K562 (cell line): ENCODE measurements around the gene FHIT. TPM values are rescaled to one million over a fixed set of nuclear protein-coding genes. Genes with fewer than 3 reads are reported as not detected.

ENCODE experiments used
- ATAC-seq: fragments of 200-7000 bp; cut with Tn5 transposase; 3 replicates; pipeline ENCODE4 v1.9.1; 2020; ENCODE audit warnings: moderate library complexity
- BruUV-seq: library from RNA; stranded (reverse); fragments of 400-500 nt; replicated peaks from 2 replicates; lab custom pipeline; 2021; lab: Mats Ljungman, UMichigan
- CTCF ChIA-PET: fragments of 300-600 bp; formaldehyde crosslinking; extraction: SDS; loops from one replicate; lab custom pipeline; 2021; ENCODE audit warnings: low intra/inter-chr PET ratio; lab: Yijun Ruan, JAX
- POLR2A ChIA-PET: fragments of 300-600, 350-650 bp; sonication (Branson Sonifier 250); formaldehyde crosslinking; extraction: SDS; loops from one replicate; lab custom pipeline; 2021; ENCODE audit warnings: antibody characterized with exemption, inconsistent platforms; lab: Yijun Ruan, JAX
- DNase-seq, 4 experiments: peaks; one replicate each; pipeline versions ENCODE4 v3.0.0 to v3.0.0-alpha.2; 2011 to 2018; ENCODE audit warnings: low spot score in 3 of 4, mixed read lengths in 3 of 4; ENCODE audit errors: extremely low read depth in 1 of 4
- FAIRE-seq: peaks from 2 replicates; lab custom pipeline; 2011; peaks lifted over from hg19 to GRCh38; lab: Jason Lieb, UNC
- H2AFZ ChIP-seq: 2 replicates; pipeline ENCODE4 v1.6.0; 2011; ENCODE audit warnings: low read depth, low read length, control low read depth, inconsistent platforms
- H3K27ac ChIP-seq: fragments of 200-600 bp; 3 replicates; pipeline ENCODE4 v1.8.0; 2011; ENCODE audit warnings: low read depth, mild to moderate bottlenecking, control low read depth, inconsistent platforms, low read length, moderate library complexity, mixed read lengths; ENCODE audit errors: extremely low read depth
- H3K27me3 ChIP-seq, 2 experiments: fragments of 300-600 bp in 1 of 2; 2 replicates in 1 of 2; 3 replicates in 1 of 2; pipeline versions ENCODE4 v1.6.0 to v1.8.0; 2011; ENCODE audit warnings: inconsistent platforms in 2 of 2, low read length in 2 of 2, mild to moderate bottlenecking in 1 of 2, mixed read lengths in 1 of 2, moderate library complexity in 1 of 2; ENCODE audit not compliant: control insufficient read depth in 2 of 2, insufficient read depth in 2 of 2
- H3K36me3 ChIP-seq: fragments of 300-600 bp; 3 replicates; pipeline ENCODE4 v1.8.0; 2011; ENCODE audit warnings: mild to moderate bottlenecking, low read length, inconsistent platforms; ENCODE audit not compliant: control insufficient read depth, insufficient read depth
- H3K4me1 ChIP-seq, 2 experiments: fragments of 200-600 bp in 1 of 2; replicated peaks in 1 of 2; 2 replicates in 1 of 2; 3 replicates in 1 of 2; pipeline versions ENCODE4 v1.5.1 to v1.8.0; 2011; ENCODE audit warnings: inconsistent platforms in 2 of 2, low read length in 2 of 2, mild to moderate bottlenecking in 1 of 2, mixed read lengths in 1 of 2, moderate library complexity in 1 of 2; ENCODE audit not compliant: control insufficient read depth in 2 of 2, insufficient read depth in 2 of 2
- H3K4me2 ChIP-seq: 2 replicates; pipeline ENCODE4 v1.6.1; 2011; ENCODE audit warnings: low read length, control low read depth, inconsistent platforms, mixed read lengths; ENCODE audit not compliant: insufficient read depth
- H3K4me3 ChIP-seq: fragments of 200-600 bp; sonication (generic), shearing (Covaris generic); 2 replicates; pipeline ENCODE4 v1.5.1; 2016; ENCODE audit warnings: control low read depth, inconsistent platforms
- H3K79me2 ChIP-seq: fragments of 200-600 bp; 3 replicates; pipeline ENCODE4 v1.8.0; 2011; ENCODE audit warnings: low read length, inconsistent platforms; ENCODE audit not compliant: control insufficient read depth, insufficient read depth
- H3K9ac ChIP-seq, 2 experiments: 2 replicates each; pipeline versions ENCODE4 v1.6.0 to v1.6.1; 2011; ENCODE audit warnings: low read depth in 2 of 2, low read length in 2 of 2, control low read depth in 1 of 2, inconsistent platforms in 1 of 2, mild to moderate bottlenecking in 1 of 2, mixed read lengths in 1 of 2; ENCODE audit not compliant: insufficient read depth in 1 of 2
- H3K9me1 ChIP-seq: one replicate; pipeline ENCODE4 v1.6.0; 2011; ENCODE audit warnings: inconsistent platforms, mild to moderate bottlenecking, low read length, moderate library complexity; ENCODE audit not compliant: control insufficient read depth, insufficient read depth
- H3K9me3 ChIP-seq: replicated peaks from 2 replicates; pipeline ENCODE4 v1.5.1; 2011; ENCODE audit warnings: low read depth, low read length, inconsistent platforms; ENCODE audit not compliant: control insufficient read depth, insufficient read depth
- H4K20me1 ChIP-seq: replicated peaks from 2 replicates; pipeline ENCODE4 v1.6.1; 2011; ENCODE audit warnings: low read length, inconsistent platforms, mixed read lengths; ENCODE audit not compliant: control insufficient read depth, insufficient read depth
- ARID2 ChIP-seq: fragments of 450-650 bp; IDR thresholded peaks from 2 replicates; pipeline ENCODE4 v1.6.1; 2017; ENCODE audit warnings: antibody characterized with exemption, mild to moderate bottlenecking
- CC2D1A ChIP-seq: fragments of 450-650 bp; IDR thresholded peaks from 2 replicates; pipeline ENCODE4 v1.6.1; 2017; ENCODE audit warnings: mild to moderate bottlenecking
- HLTF ChIP-seq: fragments of 450-650 bp; IDR thresholded peaks from 2 replicates; pipeline ENCODE4 v1.6.1; 2016
- HNRNPH1 ChIP-seq: fragments of 200-400 bp; formaldehyde crosslinking; optimal IDR thresholded peaks from 2 replicates; pipeline ENCODE3; 2017; ENCODE audit warnings: low read depth, mild to moderate bottlenecking, low read length, moderate library complexity
- HNRNPUL1 ChIP-seq: fragments of 200-400 bp; formaldehyde crosslinking; IDR thresholded peaks from 2 replicates; pipeline ENCODE4 v1.6.1; 2017; ENCODE audit warnings: low read length
- JUN ChIP-seq, 2 experiments: sonication (generic) in 1 of 2; formaldehyde crosslinking in 1 of 2; IDR thresholded peaks; 2 replicates each; pipeline versions ENCODE4 v1.6.1 to v1.8.0; 2012 to 2022; ENCODE audit warnings: borderline replicate concordance in 2 of 2, mild to moderate bottlenecking in 2 of 2, improper control_type of control experiment in 1 of 2, low read depth in 1 of 2, low read length in 1 of 2, missing genetic modification reagents in 1 of 2
- MEIS2 ChIP-seq: fragments of 450-650 bp; IDR thresholded peaks from 2 replicates; pipeline ENCODE4 v1.6.1; 2014; ENCODE audit warnings: mild to moderate bottlenecking; ENCODE audit not compliant: partially characterized antibody
- NEUROD1 ChIP-seq: fragments of 150-350 bp; IDR thresholded peaks from 2 replicates; pipeline ENCODE4 v1.6.1; 2014; ENCODE audit warnings: borderline replicate concordance, low read length, low read depth; ENCODE audit not compliant: partially characterized antibody
- NUFIP1 ChIP-seq: fragments of 450-650 bp; IDR thresholded peaks from 2 replicates; pipeline ENCODE4 v1.6.1; 2018; ENCODE audit not compliant: partially characterized antibody
- PYGO2 ChIP-seq: fragments of 450-650 bp; IDR thresholded peaks from 2 replicates; pipeline ENCODE4 v1.6.1; 2016; ENCODE audit warnings: mild to moderate bottlenecking, missing genetic modification characterization, moderate library complexity, missing compliant biosample characterization
- RBBP5 ChIP-seq: fragments of 200-600 bp; sonication (generic); IDR thresholded peaks from 2 replicates; pipeline ENCODE4 v1.6.1; 2012; ENCODE audit warnings: borderline replicate concordance, mild to moderate bottlenecking, low read length, control low read depth, inconsistent platforms; ENCODE audit not compliant: insufficient read depth, poor library complexity, severe bottlenecking
- TCFL5 ChIP-seq: fragments of 250-450 bp; sonication (Bioruptor Pico); conservative IDR thresholded peaks from 2 replicates; pipeline ENCODE4 v1.6.1; 2021; ENCODE audit warnings: mild to moderate bottlenecking, moderate library complexity, matching md5 sums
- TRIM24 ChIP-seq, 2 experiments: fragments of 450-650 bp; IDR thresholded peaks; 2 replicates each; pipeline ENCODE4 v1.6.1; 2016
- TSC22D4 ChIP-seq: fragments of 450-650 bp; IDR thresholded peaks from 2 replicates; pipeline ENCODE4 v1.6.1; 2016; ENCODE audit warnings: missing genetic modification characterization, missing biosample characterization, control low read depth
- ZC3H11A ChIP-seq: IDR thresholded peaks from 2 replicates; pipeline ENCODE4 v1.6.1; 2012; ENCODE audit warnings: low read depth, low read length, improper control_type of control experiment
- ZKSCAN1 ChIP-seq: fragments of 150-350 bp; IDR thresholded peaks from 2 replicates; pipeline ENCODE4 v1.6.1; 2016; ENCODE audit warnings: low read depth, low read length
- ZNF174 ChIP-seq: fragments of 250-450 bp; sonication (Bioruptor Pico); IDR thresholded peaks from 2 replicates; pipeline ENCODE4 v1.4.0; 2020; ENCODE audit warnings: mild to moderate bottlenecking
- ZNF551 ChIP-seq: fragments of 250-450 bp; sonication (Bioruptor Pico); IDR thresholded peaks from 2 replicates; pipeline ENCODE4 v1.5.0; 2021; ENCODE audit warnings: mild to moderate bottlenecking, moderate library complexity
- ZNF695 ChIP-seq: fragments of 450-650 bp; formaldehyde crosslinking; IDR thresholded peaks from 2 replicates; pipeline ENCODE4 v1.4.0; 2020; ENCODE audit warnings: mild to moderate bottlenecking, moderate library complexity
- WGBS: fragments of 100-300 bp; shearing (Covaris generic); methylation state at CpG from one replicate; pipeline ENCODE4 v1.1.6; 2016; ENCODE audit warnings: low coverage, mixed read lengths; ENCODE audit not compliant: insufficient coverage; ENCODE audit errors: missing lambda C conversion rate; 5-methylcytosine and 5-hydroxymethylcytosine counted together
- in situ Hi-C: fragments of 300-500 bp; cut with MboI; formaldehyde crosslinking; loops from 4 replicates; pipeline ENCODE4 v1.15.0; 2018; ENCODE audit warnings: inconsistent platforms, mixed read lengths
- intact Hi-C: fragments of 100-400 bp; cut with micrococcal nuclease; formaldehyde crosslinking; loops from 2 replicates; pipeline ENCODE4 v1.14.2; 2022
- polyA plus RNA-seq, 8 experiments: library from polyadenylated mRNA; depleted of rRNA in 4 of 8; stranded (reverse) in 5 of 8; unstranded in 3 of 8; fragments of >200 nt; fragmentation: Nextera tagmentation in 2 of 8; fragmentation: Illumina TruSeq in 1 of 8; extraction: Ambion mirVana in 2 of 8; extraction: Trizol in 1 of 8; gene quantifications; 2 replicates each; pipeline versions ENCODE4 v1.2.1 to v1.2.3, GENCODE V29; 2011 to 2014; ENCODE audit warnings: inconsistent platforms in 1 of 8, missing spikeins in 1 of 8
- total RNA-seq, 7 experiments: library from RNA; depleted of rRNA in 6 of 7; stranded (reverse); fragments of >200 nt in 6 of 7; fragmentation: Illumina TruSeq in 2 of 7; extraction: Trizol in 2 of 7; gene quantifications; 2 replicates each; pipeline versions ENCODE4 v1.2.1 to v1.2.3, GENCODE V29; 2011 to 2021; ENCODE audit warnings: low replicate concordance in 1 of 7
- TF ChIP-seq, protein P1 (sequence below), 3 experiments: IDR thresholded peaks in 2 of 3; conservative IDR thresholded peaks in 1 of 3; 2 replicates each; pipeline ENCODE4 v1.5.1; 2011 to 2012; ENCODE audit warnings: low read length in 3 of 3, mild to moderate bottlenecking in 3 of 3, control low read depth in 2 of 3, improper control_type of control experiment in 1 of 3, inconsistent platforms in 1 of 3, low read depth in 1 of 3, mixed read lengths in 1 of 3, moderate library complexity in 1 of 3; ENCODE audit not compliant: insufficient read depth in 2 of 3

FHIT gene
- total and polyA plus RNA-seq, 9 of the 15 experiments (the other 6 are each of a cell fraction or from before 2014, with no cell fraction given): 1.7 to 9.1 (median 4.3) TPM

DNA sequence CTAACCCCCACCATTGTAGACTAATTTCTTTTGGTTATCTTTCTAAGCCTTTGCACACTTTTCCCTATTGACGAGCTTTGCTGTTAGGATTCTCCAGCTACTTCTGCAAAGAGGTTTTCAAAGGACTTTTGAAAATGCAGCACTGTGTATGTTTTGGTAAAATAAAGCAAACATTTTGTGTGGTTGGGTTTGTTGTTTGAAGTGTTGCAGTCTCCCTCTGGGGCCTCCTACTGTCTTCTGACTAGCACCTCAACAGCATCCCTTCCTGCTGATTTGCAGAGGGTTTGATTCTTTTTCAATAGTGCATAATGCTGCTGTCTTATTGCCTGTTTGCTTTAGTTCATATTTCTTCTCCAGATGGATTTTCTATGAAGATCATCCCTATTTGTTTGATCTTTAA lies 1426.4 kb downstream of the FHIT start:
- Histone ChIP-seq H3K79me2 (no peaks in the 10 kb centered on the region), H3K9me1 (no peaks in the 10 kb centered on the region), H3K9me3 (no peaks in the 10 kb centered on the region), H2AFZ (no peak overlapping the region), H4K20me1 (no peaks in the 10 kb centered on the region), H3K36me3 (no peaks in the 10 kb centered on the region), H3K4me2 (no peak overlapping the region), H3K27me3 (no peaks in the 10 kb centered on the region), H3K4me3 (no peak overlapping the region), H3K9ac (no peak overlapping the region), H3K4me1 (no peaks in the 10 kb centered on the region), H3K27ac (no peak overlapping the region)
- no peak for ATAC-seq
- no peak for FAIRE-seq
- in situ Hi-C loops (no loop called here), intact Hi-C loops (no loop called here)
- TF ChIP-seq HNRNPH1: no peak
- no peak for TF ChIP-seq TSC22D4 (tag)
- TF ChIP-seq HLTF: no peak
- no peak for TF ChIP-seq TCFL5 (CRISPR knock-in tag)
- TF ChIP-seq ZNF174 (CRISPR knock-in tag): no peak
- TF ChIP-seq JUN (IDR thresholded peaks at IDR 0.05; ENCODE audit: borderline replicate concordance, low read depth, low read length): no peak
- TF ChIP-seq JUN (CRISPR knock-in tag; IDR thresholded peaks at IDR 0.05; ENCODE audit: borderline replicate concordance): no peak
- TF ChIP-seq ARID2: no peak
- TF ChIP-seq HNRNPUL1: no peak
- no peak for TF ChIP-seq NEUROD1
- no peak for TF ChIP-seq ZKSCAN1
- TF ChIP-seq ZNF551 (CRISPR knock-in tag): no peak
- TF ChIP-seq MEIS2: no peak
- TF ChIP-seq TRIM24 (IDR thresholded peaks at IDR 0.05): no peak
- no peak for TF ChIP-seq ZNF695 (CRISPR knock-in tag)
- TF ChIP-seq, protein P1, sequence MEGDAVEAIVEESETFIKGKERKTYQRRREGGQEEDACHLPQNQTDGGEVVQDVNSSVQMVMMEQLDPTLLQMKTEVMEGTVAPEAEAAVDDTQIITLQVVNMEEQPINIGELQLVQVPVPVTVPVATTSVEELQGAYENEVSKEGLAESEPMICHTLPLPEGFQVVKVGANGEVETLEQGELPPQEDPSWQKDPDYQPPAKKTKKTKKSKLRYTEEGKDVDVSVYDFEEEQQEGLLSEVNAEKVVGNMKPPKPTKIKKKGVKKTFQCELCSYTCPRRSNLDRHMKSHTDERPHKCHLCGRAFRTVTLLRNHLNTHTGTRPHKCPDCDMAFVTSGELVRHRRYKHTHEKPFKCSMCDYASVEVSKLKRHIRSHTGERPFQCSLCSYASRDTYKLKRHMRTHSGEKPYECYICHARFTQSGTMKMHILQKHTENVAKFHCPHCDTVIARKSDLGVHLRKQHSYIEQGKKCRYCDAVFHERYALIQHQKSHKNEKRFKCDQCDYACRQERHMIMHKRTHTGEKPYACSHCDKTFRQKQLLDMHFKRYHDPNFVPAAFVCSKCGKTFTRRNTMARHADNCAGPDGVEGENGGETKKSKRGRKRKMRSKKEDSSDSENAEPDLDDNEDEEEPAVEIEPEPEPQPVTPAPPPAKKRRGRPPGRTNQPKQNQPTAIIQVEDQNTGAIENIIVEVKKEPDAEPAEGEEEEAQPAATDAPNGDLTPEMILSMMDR (IDR thresholded peaks at IDR 0.05 in 2 of 3, conservative IDR thresholded peaks at IDR 0.05 in 1 of 3; ENCODE audit: insufficient read depth in 2 of 3, low read depth in 1 of 3, low read length in 3 of 3): no peak
- TF ChIP-seq PYGO2 (tag): no peak
- no peak for TF ChIP-seq CC2D1A
- TF ChIP-seq ZC3H11A: no peak
- no peak for TF ChIP-seq NUFIP1
- no peak for TF ChIP-seq RBBP5
- no peak for DNase-seq
- no TSS peak for BruUV-seq
- CTCF ChIA-PET: no interaction called here
- WGBS: no CpG with 5 or more reads among the region's 1 CpG
- POLR2A ChIA-PET: no interaction called here
